ENCODE data around the gene POLA1.

Gene POLA1

GRCh38 chrX:25014366-25014838, 320.7 kb downstream of the POLA1 start:
- no peaks in the 10 kb centered on the region for H3K36me3 ChIP-seq (ENCODE audit: control insufficient read depth in 4 of 4, insufficient read depth in 4 of 4, low read length in 3 of 4)
- POLR2A ChIA-PET = no interaction called here
- peaks cover 8 to 96% (median 64%) of the 10 kb centered on the region in 5 experiments for H3K27me3 ChIP-seq (replicated peaks in 2 of 5; ENCODE audit: control insufficient read depth in 4 of 5, insufficient read depth in 5 of 5, low read length in 4 of 5)
- H3K9me3 ChIP-seq (ENCODE audit: control extremely low read depth in 1 of 5, control insufficient read depth in 4 of 5, insufficient read depth in 2 of 5, low read depth in 1 of 5, low read length in 4 of 5) = peaks cover 0 to 31% (median 0%) of the 10 kb centered on the region in 5 experiments
- no peak for DNase-seq
- peaks cover 0 to 22% (median 11%) of the 10 kb centered on the region in 4 experiments for H3K4me1 ChIP-seq (ENCODE audit: control extremely low read depth in 1 of 4, control insufficient read depth in 4 of 4, insufficient read depth in 4 of 4, low read length in 3 of 4)
- no peak overlapping the region for H3K27ac ChIP-seq (ENCODE audit: insufficient read depth in 1 of 2, low read depth in 1 of 2, low read length in 2 of 2, poor library complexity in 1 of 2, severe bottlenecking in 2 of 2)
- WGBS (ENCODE audit: insufficient coverage) = 27% methylated on average over 15 of the region's 19 CpGs
- CTCF ChIA-PET = interaction anchor here (0.9 kb wide), 1 partner anchor 8 kb away, joined by 3 read pairs; no protein-coding TSS in a partner anchor
- H3K4me3 ChIP-seq (ENCODE audit: control insufficient read depth in 1 of 7, extremely low read depth in 1 of 7, insufficient read depth in 4 of 7, low read depth in 2 of 7, low read length in 6 of 7) = no peak overlapping the region

- peaks cover 0 to 31% (median 0%) of the 10 kb centered on the region in 5 experiments for H3K9me3 ChIP-seq (ENCODE audit: control extremely low read depth in 1 of 5, control insufficient read depth in 4 of 5, insufficient read depth in 2 of 5, low read depth in 1 of 5, low read length in 4 of 5)
- ChIA-PET CTCF (no interaction called here), POLR2A (no interaction called here)
- peak; percentile 65 to 82 (median 78) for DNase-seq
- H3K4me1 ChIP-seq (ENCODE audit: control extremely low read depth in 1 of 4, control insufficient read depth in 4 of 4, insufficient read depth in 4 of 4, low read length in 3 of 4) = peaks cover 0 to 26% (median 11%) of the 10 kb centered on the region in 4 experiments
- H3K27ac ChIP-seq (ENCODE audit: insufficient read depth in 1 of 2, low read depth in 1 of 2, low read length in 2 of 2, poor library complexity in 1 of 2, severe bottlenecking in 2 of 2) = no peak within 1 kb of the TSS
- whole genome bisulfite sequencing (ENCODE audit: insufficient coverage) = 31% methylated on average over 51 of the region's 58 CpGs
- peaks cover 9 to 96% (median 63%) of the 10 kb centered on the region in 5 experiments for H3K27me3 ChIP-seq (replicated peaks in 2 of 5; ENCODE audit: control insufficient read depth in 4 of 5, insufficient read depth in 5 of 5, low read length in 4 of 5)
- H3K36me3 ChIP-seq (ENCODE audit: control insufficient read depth in 4 of 4, insufficient read depth in 4 of 4, low read length in 3 of 4) = no peaks in the 10 kb centered on the region
- H3K4me3 ChIP-seq (ENCODE audit: control insufficient read depth in 1 of 7, extremely low read depth in 1 of 7, insufficient read depth in 4 of 7, low read depth in 2 of 7, low read length in 6 of 7) = no peak within 1 kb of the TSS
These were observed 322.0 kb downstream of the POLA1 start, which contains the start of gene ARX for GRCh38 chrX:25015486-25016360. TSS of gene ARX (minus strand) at chrX:25015965. CDS start at chrX:25015737, 228 bp downstream.

GRCh38 chrX:25016361-25016671, 322.6 kb downstream of the POLA1 start:
- Histone ChIP-seq H3K27me3 (replicated peaks in 2 of 5; ENCODE audit: control insufficient read depth in 4 of 5, insufficient read depth in 5 of 5, low read length in 4 of 5) (peaks cover 8 to 96% (median 61%) of the 10 kb centered on the region in 5 experiments), H3K9me3 (ENCODE audit: control extremely low read depth in 1 of 5, control insufficient read depth in 4 of 5, insufficient read depth in 2 of 5, low read depth in 1 of 5, low read length in 4 of 5) (peaks cover 0 to 28% (median 0%) of the 10 kb centered on the region in 5 experiments), H3K27ac (ENCODE audit: insufficient read depth in 1 of 2, low read depth in 1 of 2, low read length in 2 of 2, poor library complexity in 1 of 2, severe bottlenecking in 2 of 2) (no peak overlapping the region), H3K36me3 (ENCODE audit: control insufficient read depth in 4 of 4, insufficient read depth in 4 of 4, low read length in 3 of 4) (no peaks in the 10 kb centered on the region), H3K4me1 (ENCODE audit: control extremely low read depth in 1 of 4, control insufficient read depth in 4 of 4, insufficient read depth in 4 of 4, low read length in 3 of 4) (peaks cover 0 to 28% (median 11%) of the 10 kb centered on the region in 4 experiments), H3K4me3 (ENCODE audit: control insufficient read depth in 1 of 7, extremely low read depth in 1 of 7, insufficient read depth in 4 of 7, low read depth in 2 of 7, low read length in 6 of 7) (no peak overlapping the region)
- no peak for DNase-seq
- CTCF ChIA-PET = no interaction called here
- POLR2A ChIA-PET = no interaction called here
- WGBS (ENCODE audit: insufficient coverage) = 39% methylated on average over 17 of the region's 20 CpGs

- POLR2A ChIA-PET = no interaction called here
- CTCF ChIA-PET = no interaction called here
These were observed 323.4 kb downstream of the POLA1 start for GRCh38 chrX:25016938-25017598.

GRCh38 chrX:25017667-25018247, 324.0 kb downstream of the POLA1 start:
- ChIA-PET CTCF (interaction anchor here (1.4 kb wide), 1 partner anchor 30 kb away, joined by 4 read pairs; no protein-coding TSS in a partner anchor), POLR2A (no interaction called here)
- no peak overlapping the region for H3K4me3 ChIP-seq (ENCODE audit: control insufficient read depth in 1 of 7, extremely low read depth in 1 of 7, insufficient read depth in 4 of 7, low read depth in 2 of 7, low read length in 6 of 7)
- no peaks in the 10 kb centered on the region for H3K36me3 ChIP-seq (ENCODE audit: control insufficient read depth in 4 of 4, insufficient read depth in 4 of 4, low read length in 3 of 4)
- H3K27ac ChIP-seq (ENCODE audit: insufficient read depth in 1 of 2, low read depth in 1 of 2, low read length in 2 of 2, poor library complexity in 1 of 2, severe bottlenecking in 2 of 2) = no peak overlapping the region
- peaks cover 8 to 96% (median 64%) of the 10 kb centered on the region in 5 experiments for H3K27me3 ChIP-seq (replicated peaks in 2 of 5; ENCODE audit: control insufficient read depth in 4 of 5, insufficient read depth in 5 of 5, low read length in 4 of 5)
- peaks cover 0 to 20% (median 0%) of the 10 kb centered on the region in 5 experiments for H3K9me3 ChIP-seq (ENCODE audit: control extremely low read depth in 1 of 5, control insufficient read depth in 4 of 5, insufficient read depth in 2 of 5, low read depth in 1 of 5, low read length in 4 of 5)
- H3K4me1 ChIP-seq (ENCODE audit: control extremely low read depth in 1 of 4, control insufficient read depth in 4 of 4, insufficient read depth in 4 of 4, low read length in 3 of 4) = peaks cover 0 to 22% (median 7%) of the 10 kb centered on the region in 4 experiments
- peak in 1 of 3 donors; percentile 31 for DNase-seq
- 32% methylated on average over 23 of the region's 32 CpGs for WGBS (ENCODE audit: insufficient coverage)

More at GRCh38 chrX:25016938-25017598, 323.4 kb downstream of the POLA1 start:
- Histone ChIP-seq H3K36me3 (ENCODE audit: control insufficient read depth in 4 of 4, insufficient read depth in 4 of 4, low read length in 3 of 4) (no peaks in the 10 kb centered on the region), H3K9me3 (ENCODE audit: control extremely low read depth in 1 of 5, control insufficient read depth in 4 of 5, insufficient read depth in 2 of 5, low read depth in 1 of 5, low read length in 4 of 5) (peaks cover 0 to 21% (median 0%) of the 10 kb centered on the region in 5 experiments), H3K27ac (ENCODE audit: insufficient read depth in 1 of 2, low read depth in 1 of 2, low read length in 2 of 2, poor library complexity in 1 of 2, severe bottlenecking in 2 of 2) (no peak overlapping the region), H3K27me3 (replicated peaks in 2 of 5; ENCODE audit: control insufficient read depth in 4 of 5, insufficient read depth in 5 of 5, low read length in 4 of 5) (peaks cover 6 to 96% (median 62%) of the 10 kb centered on the region in 5 experiments), H3K4me1 (ENCODE audit: control extremely low read depth in 1 of 4, control insufficient read depth in 4 of 4, insufficient read depth in 4 of 4, low read length in 3 of 4) (peaks cover 0 to 26% (median 11%) of the 10 kb centered on the region in 4 experiments), H3K4me3 (ENCODE audit: control insufficient read depth in 1 of 7, extremely low read depth in 1 of 7, insufficient read depth in 4 of 7, low read depth in 2 of 7, low read length in 6 of 7) (no peak overlapping the region)
- no peak for DNase-seq
- 30% methylated on average over 4 of the region's 17 CpGs for WGBS (ENCODE audit: insufficient coverage)

GRCh38 chrX:25018682-25019081, 325.0 kb downstream of the POLA1 start:
- no peak overlapping the region for H3K27ac ChIP-seq (ENCODE audit: insufficient read depth in 1 of 2, low read depth in 1 of 2, low read length in 2 of 2, poor library complexity in 1 of 2, severe bottlenecking in 2 of 2)
- peaks cover 9 to 99% (median 66%) of the 10 kb centered on the region in 5 experiments for H3K27me3 ChIP-seq (replicated peaks in 2 of 5; ENCODE audit: control insufficient read depth in 4 of 5, insufficient read depth in 5 of 5, low read length in 4 of 5)
- POLR2A ChIA-PET = no interaction called here
- peaks cover 0 to 14% (median 0%) of the 10 kb centered on the region in 5 experiments for H3K9me3 ChIP-seq (ENCODE audit: control extremely low read depth in 1 of 5, control insufficient read depth in 4 of 5, insufficient read depth in 2 of 5, low read depth in 1 of 5, low read length in 4 of 5)
- DNase-seq = no peak
- CTCF ChIA-PET = interaction anchor here (1.4 to 1.5 kb wide), 2 partner anchors 10 to 29 kb away, joined by 4 read pairs; no protein-coding TSS in a partner anchor
- WGBS (ENCODE audit: insufficient coverage) = no CpG with 5 or more reads among the region's 3 CpGs
- H3K4me3 ChIP-seq (ENCODE audit: control insufficient read depth in 1 of 7, extremely low read depth in 1 of 7, insufficient read depth in 4 of 7, low read depth in 2 of 7, low read length in 6 of 7) = no peak overlapping the region
- no peaks in the 10 kb centered on the region for H3K36me3 ChIP-seq (ENCODE audit: control insufficient read depth in 4 of 4, insufficient read depth in 4 of 4, low read length in 3 of 4)
- peaks cover 0 to 20% (median 4%) of the 10 kb centered on the region in 4 experiments for H3K4me1 ChIP-seq (ENCODE audit: control extremely low read depth in 1 of 4, control insufficient read depth in 4 of 4, insufficient read depth in 4 of 4, low read length in 3 of 4)

Data from common myeloid progenitor, CD34-positive (primary cell).